Parathyroid adenoma (tissue), 2 donors: ENCODE results near the gene PLEKHA7.

Experiments
- H2AFZ ChIP-seq: fragments of 300-600 bp; sonication (generic); one replicate; pipeline ENCODE4 v1.7.0; 2017; ENCODE audit warnings: antibody characterized with exemption, mild to moderate bottlenecking
- H3K27ac ChIP-seq: fragments of 300-600 bp; sonication (generic); one replicate; pipeline ENCODE4 v1.7.0; 2017
- H3K27me3 ChIP-seq: fragments of 300-600 bp; sonication (generic); one replicate; pipeline ENCODE4 v1.7.0; 2017; ENCODE audit warnings: low read length; ENCODE audit not compliant: control insufficient read depth, insufficient read depth
- H3K36me3 ChIP-seq: fragments of 300-600 bp; sonication (generic); one replicate; pipeline ENCODE4 v1.7.0; 2017; ENCODE audit warnings: low read length; ENCODE audit not compliant: control insufficient read depth, insufficient read depth
- H3K4me1 ChIP-seq: fragments of 300-600 bp; sonication (generic); one replicate; pipeline ENCODE4 v1.7.0; 2017; ENCODE audit warnings: control low read depth
- H3K4me2 ChIP-seq: fragments of 300-600 bp; sonication (generic); one replicate; pipeline ENCODE4 v1.7.0; 2017; ENCODE audit warnings: low read length
- H3K4me3 ChIP-seq: fragments of 300-600 bp; sonication (generic); one replicate; pipeline ENCODE4 v1.7.0; 2017; ENCODE audit warnings: low read depth, low read length
- H3K79me2 ChIP-seq: fragments of 300-600 bp; sonication (generic); one replicate; pipeline ENCODE4 v1.7.0; 2017; ENCODE audit warnings: control low read depth
- H3K9ac ChIP-seq: fragments of 300-600 bp; sonication (generic); one replicate; pipeline ENCODE4 v1.7.0; 2017; ENCODE audit warnings: mild to moderate bottlenecking
- H3K9me3 ChIP-seq: fragments of 300-600 bp; sonication (generic); one replicate; pipeline ENCODE4 v1.7.0; 2017; ENCODE audit warnings: low read length; ENCODE audit not compliant: control insufficient read depth
- CTCF ChIP-seq: fragments of 300-600 bp; sonication (generic); IDR thresholded peaks from one replicate; pipeline ENCODE4 v1.7.0; 2017; ENCODE audit warnings: antibody characterized with exemption, mild to moderate bottlenecking
- donor health status: primary hyperparathyroidism.

Gene PLEKHA7

DNA sequence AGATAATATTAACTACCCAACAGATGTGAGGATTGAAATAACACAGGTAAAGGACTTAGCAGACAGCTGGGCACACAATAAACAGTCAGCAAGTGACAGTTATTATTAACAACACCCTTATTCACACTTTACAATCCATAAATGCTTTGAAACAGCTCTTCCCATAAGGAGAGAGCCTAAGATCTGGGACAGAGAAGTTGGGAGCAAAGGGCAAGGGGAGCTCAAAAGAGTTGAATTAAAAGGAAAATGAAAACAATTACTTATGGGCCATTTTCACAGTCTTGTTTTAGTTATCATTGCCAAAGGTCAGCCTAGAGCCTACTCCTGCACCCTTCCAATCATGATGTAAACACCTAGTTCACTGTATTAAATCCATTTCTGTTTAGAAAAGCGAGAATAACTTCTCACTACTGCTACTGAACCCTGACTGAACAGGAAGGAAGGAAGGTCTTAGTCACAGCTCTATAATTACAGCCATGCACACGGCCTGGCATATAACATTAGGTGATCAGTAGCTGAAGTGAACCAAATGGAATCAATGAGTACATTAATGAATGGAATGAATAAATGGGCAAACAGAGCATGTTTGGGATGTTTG is 111.3 kb downstream of the PLEKHA7 start:
- no peaks in the 10 kb centered on the region for H3K4me1 ChIP-seq
- TF ChIP-seq CTCF = no peak
- no peak overlapping the region for H3K9ac ChIP-seq
- H3K27ac ChIP-seq = no peak overlapping the region
- peaks cover 2% of the 10 kb centered on the region for H3K79me2 ChIP-seq
- no peaks in the 10 kb centered on the region for H3K27me3 ChIP-seq
- H3K9me3 ChIP-seq = no peaks in the 10 kb centered on the region
- no peaks in the 10 kb centered on the region for H3K36me3 ChIP-seq
- no peak overlapping the region for H3K4me2 ChIP-seq
- no peak overlapping the region for H3K4me3 ChIP-seq
- no peak overlapping the region for H2AFZ ChIP-seq

GRCh38 chr11:16902182-16902581 is 112.0 kb downstream of the PLEKHA7 start:
- TF ChIP-seq CTCF = no peak
- H3K4me3 ChIP-seq = no peak overlapping the region
- no peaks in the 10 kb centered on the region for H3K27me3 ChIP-seq
- H3K79me2 ChIP-seq = peaks cover 2% of the 10 kb centered on the region
- no peaks in the 10 kb centered on the region for H3K9me3 ChIP-seq
- H3K27ac ChIP-seq = no peak overlapping the region
- no peak overlapping the region for H3K9ac ChIP-seq
- no peak overlapping the region for H2AFZ ChIP-seq
- H3K36me3 ChIP-seq = no peaks in the 10 kb centered on the region
- H3K4me1 ChIP-seq = no peaks in the 10 kb centered on the region
- H3K4me2 ChIP-seq = no peak overlapping the region

DNA sequence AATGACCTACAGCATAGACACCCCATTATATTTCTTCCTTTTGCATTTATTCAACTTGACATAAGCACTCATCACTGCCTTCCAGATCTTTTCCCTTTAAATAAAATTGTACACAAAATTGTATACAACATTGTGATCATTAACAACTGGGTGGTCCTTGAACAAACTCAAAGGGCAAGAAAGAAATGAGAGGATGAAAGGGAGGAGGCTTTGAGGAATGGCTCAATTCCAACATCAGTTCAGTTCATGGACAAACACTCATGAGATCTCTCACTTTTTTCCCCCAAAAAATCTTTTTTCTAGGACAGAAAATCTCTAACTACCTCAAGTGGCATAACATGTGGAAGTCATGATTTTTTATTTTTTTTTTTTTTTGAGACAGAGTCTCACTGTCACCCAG is 113.7 kb downstream of the PLEKHA7 start:
- H3K27ac ChIP-seq = no peak overlapping the region
- no peaks in the 10 kb centered on the region for H3K4me1 ChIP-seq
- no peak overlapping the region for H3K4me3 ChIP-seq
- no peak overlapping the region for H3K4me2 ChIP-seq
- H3K9me3 ChIP-seq = no peaks in the 10 kb centered on the region
- H2AFZ ChIP-seq = no peak overlapping the region
- peaks cover 2% of the 10 kb centered on the region for H3K79me2 ChIP-seq
- TF ChIP-seq CTCF = no peak
- no peak overlapping the region for H3K9ac ChIP-seq
- no peaks in the 10 kb centered on the region for H3K27me3 ChIP-seq
- no peaks in the 10 kb centered on the region for H3K36me3 ChIP-seq

- Histone ChIP-seq H3K36me3 (no peaks in the 10 kb centered on the region), H2AFZ (no peak overlapping the region), H3K4me1 (no peaks in the 10 kb centered on the region), H3K27ac (no peak overlapping the region), H3K4me2 (no peak overlapping the region), H3K79me2 (peaks cover 2% of the 10 kb centered on the region), H3K27me3 (no peaks in the 10 kb centered on the region), H3K4me3 (no peak overlapping the region), H3K9me3 (no peaks in the 10 kb centered on the region), H3K9ac (no peak overlapping the region)
- TF ChIP-seq CTCF = no peak
Measured at GRCh38 chr11:16899708-16900303, 114.4 kb downstream of the PLEKHA7 start.
